Superior temporal gyrus (tissue), 1 donor: ENCODE results near the gene IL17C.

Experiments
- DNase-seq: peaks from one replicate; pipeline ENCODE4 v3.0.0-alpha.2; 2016; ENCODE audit errors: extremely low spot score

Gene IL17C

DNA sequence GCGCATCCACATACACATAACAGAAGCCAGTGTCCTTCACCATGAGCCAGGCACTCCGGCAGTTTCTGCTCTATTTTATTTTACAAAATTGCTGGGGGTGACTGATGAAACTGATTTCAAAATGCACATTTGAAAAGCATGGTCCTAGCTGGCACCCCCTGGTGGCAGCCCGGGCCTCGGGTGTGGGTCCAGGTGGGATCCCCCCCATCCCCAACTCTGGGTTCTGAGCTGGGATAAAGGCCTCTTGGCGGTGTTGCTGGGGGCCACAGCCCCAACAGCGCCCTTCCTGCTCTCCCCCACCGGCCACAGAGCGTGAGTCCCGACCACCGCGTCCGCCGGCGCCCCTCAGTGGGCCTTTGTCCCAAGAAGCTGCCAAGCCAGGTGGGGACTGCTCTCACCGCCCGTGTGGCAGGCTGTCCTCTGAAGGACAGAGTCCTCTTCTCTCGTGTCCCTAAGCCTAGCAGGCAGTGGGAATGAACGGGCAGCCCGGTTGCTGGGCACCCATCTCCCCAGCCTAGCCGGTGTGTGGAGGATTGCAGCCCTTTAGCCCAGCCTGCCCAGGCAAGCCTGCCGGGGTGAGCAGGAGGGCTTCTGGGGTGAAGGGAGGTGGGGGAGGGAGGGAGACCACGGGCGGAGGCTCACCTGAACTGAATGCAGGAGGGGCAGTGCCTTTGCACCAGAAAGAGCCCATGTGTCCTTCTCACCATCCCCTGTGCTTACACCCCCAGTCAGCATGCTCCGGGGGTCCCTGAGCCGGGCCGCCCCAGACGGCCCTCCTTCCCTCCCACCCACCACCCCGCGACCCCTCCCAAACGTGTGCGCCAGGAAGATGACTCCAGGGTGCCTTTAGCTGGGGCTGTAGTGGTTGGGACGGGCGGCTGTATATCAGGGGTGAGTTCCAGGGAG, 47.0 kb downstream of the IL17C start:
- DNase-seq = no peak

DNA sequence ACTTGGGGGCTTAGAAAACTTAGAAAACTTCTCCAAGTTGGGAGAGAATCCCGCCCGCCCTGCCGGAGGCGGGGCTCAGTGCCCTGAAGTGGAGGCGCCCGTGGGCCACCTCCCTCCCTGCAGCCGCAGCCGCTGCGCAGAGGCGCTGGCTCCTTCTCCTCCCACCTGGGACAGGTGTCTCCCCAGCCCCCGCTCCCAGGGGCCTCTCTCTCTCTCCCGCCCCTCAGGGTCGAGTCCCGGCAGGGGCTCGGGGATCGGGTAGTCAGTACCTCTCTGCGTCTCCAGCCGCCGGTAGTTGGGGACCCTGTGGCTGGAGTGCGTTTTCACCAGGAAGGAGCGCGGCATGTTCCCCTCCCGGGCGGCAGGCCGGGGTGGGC, 47.7 kb downstream of the IL17C start:
- no peak for DNase-seq

DNA sequence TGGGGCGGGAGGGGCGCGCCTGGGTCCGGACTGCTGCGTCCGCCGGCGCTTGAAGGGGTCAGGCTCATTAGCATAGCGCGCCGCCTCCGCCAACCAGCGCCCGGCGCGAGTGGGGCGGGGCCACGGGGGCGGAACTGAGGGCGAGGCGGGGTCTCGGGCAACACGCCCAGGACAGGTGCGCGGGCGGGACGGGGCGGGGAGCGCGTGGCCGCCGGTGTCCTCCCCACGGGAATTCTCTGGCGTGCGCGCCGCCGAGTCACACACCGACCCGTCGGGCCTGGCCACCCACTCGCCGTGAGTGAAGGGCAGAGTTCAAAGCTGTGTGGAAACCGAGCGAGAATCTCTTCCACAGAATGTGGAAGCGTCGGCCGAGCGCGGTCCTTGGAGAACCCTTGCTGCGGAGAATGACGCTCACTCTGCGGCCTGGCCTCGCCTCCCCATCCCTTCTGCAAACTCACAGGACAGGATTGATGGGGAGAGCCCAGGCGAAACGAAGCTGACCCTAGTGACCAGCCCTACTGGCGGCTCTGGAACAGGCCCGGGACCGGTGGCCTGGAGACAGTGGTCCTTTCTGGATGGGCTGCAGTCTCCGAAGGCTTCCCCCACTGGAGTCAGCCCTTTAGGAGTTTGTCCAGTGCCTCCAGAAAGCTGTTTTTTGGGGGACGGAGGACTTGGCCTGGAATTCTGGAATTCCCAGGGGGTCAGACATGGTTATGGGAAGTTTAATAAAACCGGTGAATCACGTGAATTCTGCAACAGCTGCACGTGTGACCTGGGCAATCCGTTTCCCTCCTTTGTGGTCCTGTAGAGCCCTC, 48.3 kb downstream of the IL17C start, which contains the start of gene SNAI3:
Gene SNAI3 (minus strand): TSS at position 69 of the 815 bp plus-strand sequence. CDS start 101 bp downstream, outside the sequence.
- DNase-seq = no peak

DNA sequence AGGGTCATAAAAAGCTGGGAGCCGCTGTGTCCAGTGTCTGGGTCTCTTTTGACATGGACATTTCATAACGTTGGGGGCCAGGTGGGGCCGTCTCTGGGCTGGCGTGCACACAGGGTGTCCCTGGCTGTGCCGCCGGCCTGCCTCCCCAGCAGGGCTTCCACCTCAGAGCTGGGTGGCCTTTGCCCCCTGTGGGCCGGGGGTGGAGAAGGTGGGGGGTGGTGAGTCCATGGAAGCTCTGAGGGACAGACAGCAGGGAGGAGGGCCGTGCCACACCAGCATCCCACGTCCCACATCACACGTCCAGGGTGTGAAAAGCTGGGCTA, 48.8 kb downstream of the IL17C start:
- DNase-seq = no peak

DNA sequence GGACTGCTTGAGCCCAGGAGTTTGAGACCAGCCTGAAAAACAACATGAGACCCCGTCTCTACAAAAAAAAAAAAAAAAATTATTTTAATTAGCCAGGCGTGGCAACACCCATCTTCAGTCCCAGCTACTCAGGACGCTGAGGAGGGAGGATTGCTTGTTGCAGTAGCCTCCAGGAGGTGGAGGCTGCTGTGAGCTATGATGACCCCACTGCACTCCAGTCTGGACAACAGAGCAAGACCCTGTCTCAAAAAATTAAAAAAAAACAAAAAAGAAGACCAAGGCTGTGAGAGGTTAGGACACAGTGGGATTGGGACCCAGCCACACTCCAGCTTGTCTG, 49.3 kb downstream of the IL17C start:
- DNase-seq = no peak

DNA sequence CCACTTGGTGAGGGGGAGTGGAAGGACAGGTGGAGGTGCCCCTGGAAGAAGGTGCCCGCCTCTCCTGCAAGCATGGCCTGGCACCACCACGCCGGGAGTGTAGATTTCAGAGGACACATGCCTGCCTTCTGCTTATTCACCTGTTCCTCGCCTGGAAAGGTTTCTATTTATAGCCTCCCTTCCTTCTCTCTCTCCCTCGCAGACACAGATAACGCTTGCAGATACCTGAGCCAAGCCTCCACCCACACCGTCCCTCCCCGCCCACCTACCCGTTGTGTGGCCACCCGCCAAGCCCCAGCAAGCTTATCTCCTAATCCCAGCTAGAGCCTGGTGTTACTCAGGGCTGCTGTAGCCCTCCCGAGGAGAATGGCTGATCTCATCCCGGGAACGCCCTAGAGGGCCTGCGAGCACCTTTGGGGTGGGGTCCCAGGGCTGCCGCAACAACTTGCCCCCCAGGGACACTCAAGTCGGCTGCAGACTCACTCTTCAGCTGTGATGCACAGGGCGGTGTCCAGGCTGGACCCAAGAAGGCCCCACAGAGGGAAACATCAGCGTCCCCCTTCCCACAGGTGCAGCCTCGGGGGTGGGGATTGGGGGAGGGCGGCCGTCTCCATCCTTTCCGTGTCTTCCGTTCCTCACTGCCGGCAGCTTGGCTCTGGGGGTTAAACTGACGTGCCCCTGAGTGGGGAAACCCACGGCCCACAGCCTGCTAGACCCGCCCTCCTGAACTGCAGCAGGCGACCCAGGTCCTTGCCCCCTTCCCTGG, 49.8 kb downstream of the IL17C start:
- DNase-seq = no peak
